Parietal lobe (tissue), 1 donor: ENCODE measurements around the gene RRAS2. TPM values are rescaled to one million over a fixed set of nuclear protein-coding genes. Genes with fewer than 3 reads are reported as not detected.

Experiments used
- total RNA-seq: library from RNA; depleted of rRNA; stranded (reverse); fragments of >200 nt; gene quantifications from one replicate; pipeline ENCODE4 v1.2.3, GENCODE V29; 2014

The RRAS2 gene
- total RNA-seq: 31.9 TPM

GRCh38 chr11:14358729-14359439, at the start of gene RRAS2:
Gene RRAS2 (minus strand): TSS chr11:14359183. CDS start chr11:14358870, 313 bp downstream.

Other genes with a start within 250 kb of the RRAS2 start
- 142 TPM for gene COPB1, start 140.6 kb upstream of the RRAS2 start, total RNA-seq
- gene PSMA1, start 161.2 kb upstream of the RRAS2 start, total RNA-seq: 115 TPM